ENCODE results near the gene TDRD9.
"Not testable (repeated sequence)": the region's sequence is repeated elsewhere in the genome, so short reads cannot be mapped to it uniquely, and the experiment has no call there.

The TDRD9 gene

GRCh38 chr14:103928011-103928890 is at the start of gene TDRD9:
Gene TDRD9 (plus strand): TSS chr14:103928456. CDS start chr14:103928510, 54 bp downstream.
- no peak for DNase-seq (ENCODE audit: low read depth)

GRCh38 chr14:103879118-103879569 is 49.1 kb upstream of the TDRD9 start:
- no peak for DNase-seq (ENCODE audit: low read depth)

GRCh38 chr14:103879570-103880347 is 48.5 kb upstream of the TDRD9 start:
- DNase-seq (ENCODE audit: low read depth) = no peak

- no peak for DNase-seq (ENCODE audit: low read depth)
Measured at GRCh38 chr14:103880348-103881267, 47.6 kb upstream of the TDRD9 start.

- no peak for DNase-seq (ENCODE audit: low read depth)
Measured at GRCh38 chr14:103881268-103882201, 46.7 kb upstream of the TDRD9 start.

- no peak for DNase-seq (ENCODE audit: low read depth)
Measured at GRCh38 chr14:103882503-103883262, 45.6 kb upstream of the TDRD9 start.

GRCh38 chr14:103883263-103883523 is 45.1 kb upstream of the TDRD9 start:
- DNase-seq (ENCODE audit: low read depth) = no peak

GRCh38 chr14:103884854-103885253 is 43.4 kb upstream of the TDRD9 start:
- no peak for DNase-seq (ENCODE audit: low read depth)

- DNase-seq (ENCODE audit: low read depth) = no peak
Measured at GRCh38 chr14:103885509-103885932, 42.7 kb upstream of the TDRD9 start.

- DNase-seq (ENCODE audit: low read depth) = no peak
Measured at GRCh38 chr14:103886304-103887169, 41.7 kb upstream of the TDRD9 start.

- DNase-seq (ENCODE audit: low read depth) = no peak
Measured at GRCh38 chr14:103887170-103887501, 41.1 kb upstream of the TDRD9 start.

GRCh38 chr14:103887557-103888115 is 40.6 kb upstream of the TDRD9 start:
- DNase-seq (ENCODE audit: low read depth) = no peak

GRCh38 chr14:103889002-103889312 is 39.3 kb upstream of the TDRD9 start:
- DNase-seq (ENCODE audit: low read depth) = not testable (repeated sequence)

- no peak for DNase-seq (ENCODE audit: low read depth)
Measured at GRCh38 chr14:103889313-103890051, 38.8 kb upstream of the TDRD9 start.

GRCh38 chr14:103890052-103890371 is 38.2 kb upstream of the TDRD9 start:
- no peak for DNase-seq (ENCODE audit: low read depth)

GRCh38 chr14:103890821-103891666 is 37.2 kb upstream of the TDRD9 start:
- no peak for DNase-seq (ENCODE audit: low read depth)

GRCh38 chr14:103891667-103892215 is 36.5 kb upstream of the TDRD9 start:
- DNase-seq (ENCODE audit: low read depth) = no peak
